HCT116 (cell line): ENCODE measurements around the gene ZC3H13. TPM values are rescaled to one million over a fixed set of nuclear protein-coding genes. Genes with fewer than 3 reads are reported as not detected.

Source experiments
- ATAC-seq: fragments of 200-7000 bp; cut with Tn5 transposase; 2 replicates; pipeline ENCODE4 v1.9.1; 2020; ENCODE audit warnings: mild to moderate bottlenecking, moderate library complexity
- BruUV-seq: library from RNA; stranded (reverse); fragments of 400-500 nt; replicated peaks from 2 replicates; lab custom pipeline; 2021; lab: Mats Ljungman, UMichigan
- CTCF ChIA-PET: fragments of 300-600 bp; sonication (Branson Sonifier 250); formaldehyde crosslinking; loops from one replicate; lab custom pipeline; 2021; ENCODE audit warnings: antibody characterized with exemption; lab: Charles Lee
- POLR2A ChIA-PET: fragments of 300-600, 350-600 bp; sonication (Branson Sonifier 250); formaldehyde crosslinking; loops from one replicate; lab custom pipeline; 2021; ENCODE audit warnings: antibody characterized with exemption; lab: Charles Lee
- RAD21 ChIA-PET, 2 experiments: fragments of 300-600 bp; sonication (Branson Sonifier 250); formaldehyde crosslinking; loops; one replicate each; lab custom pipeline; 2023; ENCODE audit warnings: low total read pairs in 2 of 2; ENCODE audit not compliant: uncharacterized antibody in 2 of 2, unreplicated experiment in 2 of 2, low non-redundant PET in 1 of 2; lab: Charles Lee
- DNase-seq: peaks from one replicate; pipeline ENCODE4 v3.0.0-alpha.2; 2010; ENCODE audit warnings: low read depth, low spot score
- H2AFZ ChIP-seq: fragments of 200-600 bp; shearing (Covaris generic), sonication (generic); 2 replicates; pipeline ENCODE4 v1.6.1; 2017; ENCODE audit warnings: low read depth, mixed run types, mixed read lengths, antibody characterized with exemption, low read length; ENCODE audit not compliant: poor library complexity, severe bottlenecking
- H3K27ac ChIP-seq: 2 replicates; pipeline ENCODE4 v1.5.1; 2012; ENCODE audit warnings: low read depth, low read length
- H3K27me3 ChIP-seq: fragments of 200-600 bp; sonication (generic); 2 replicates; pipeline ENCODE4 v1.6.1; 2016; ENCODE audit warnings: mixed run types, low read length, mixed read lengths; ENCODE audit not compliant: insufficient read depth
- H3K36me3 ChIP-seq, 2 experiments: fragments of 200-500 bp in 1 of 2; fragments of 200-600 bp in 1 of 2; sonication (Bioruptor generic) in 1 of 2; sonication (generic) in 1 of 2; 2 replicates each; pipeline versions ENCODE4 v1.5.1 to v1.6.1; 2014 to 2016; ENCODE audit warnings: low read length in 2 of 2, inconsistent platforms in 1 of 2, mixed read lengths in 1 of 2, mixed run types in 1 of 2; ENCODE audit not compliant: insufficient read depth in 2 of 2, control insufficient read depth in 1 of 2
- H3K4me1 ChIP-seq, 2 experiments: fragments of 200-600 bp in 1 of 2; sonication (generic) in 1 of 2; 2 replicates each; pipeline versions ENCODE4 v1.5.1 to v1.6.1; 2012 to 2017; ENCODE audit warnings: low read length in 2 of 2, inconsistent platforms in 1 of 2, mild to moderate bottlenecking in 1 of 2, mixed read lengths in 1 of 2, mixed run types in 1 of 2, moderate library complexity in 1 of 2; ENCODE audit not compliant: insufficient read depth in 2 of 2, control insufficient read depth in 1 of 2
- H3K4me2 ChIP-seq: fragments of 200-600 bp; sonication (generic); 2 replicates; pipeline ENCODE4 v1.6.1; 2017; ENCODE audit warnings: mixed run types, low read length, mixed read lengths
- H3K4me3 ChIP-seq, 2 experiments: fragments of 200-600 bp in 1 of 2; sonication (generic) in 1 of 2; replicated peaks in 1 of 2; 2 replicates each; pipeline ENCODE4 v1.5.1; 2011 to 2016; ENCODE audit warnings: low read length in 2 of 2, control low read depth in 1 of 2, low read depth in 1 of 2, mild to moderate bottlenecking in 1 of 2, mixed read lengths in 1 of 2, mixed run types in 1 of 2
- H3K79me2 ChIP-seq: fragments of 200-600 bp; sonication (generic); 2 replicates; pipeline ENCODE4 v1.6.1; 2017; ENCODE audit warnings: mild to moderate bottlenecking, mixed run types, low read length, moderate library complexity, mixed read lengths; ENCODE audit not compliant: insufficient read depth
- H3K9ac ChIP-seq: fragments of 200-600 bp; sonication (generic); 2 replicates; pipeline ENCODE4 v1.6.1; 2016; ENCODE audit warnings: low read length, mixed read lengths
- H3K9me2 ChIP-seq: fragments of 200-600 bp; sonication (generic), shearing (Covaris generic); 2 replicates; pipeline ENCODE4 v1.6.1; 2017; ENCODE audit warnings: mixed run types, mild to moderate bottlenecking, moderate library complexity; ENCODE audit not compliant: insufficient read depth
- H3K9me3 ChIP-seq, 2 experiments: fragments of 200-500 bp in 1 of 2; fragments of 200-600 bp in 1 of 2; sonication (Bioruptor generic) in 1 of 2; sonication (generic) in 1 of 2; 2 replicates each; pipeline ENCODE4 v1.6.1; 2014 to 2017; ENCODE audit warnings: low read length in 2 of 2, mixed read lengths in 2 of 2, inconsistent platforms in 1 of 2, low read depth in 1 of 2, mild to moderate bottlenecking in 1 of 2, mixed run types in 1 of 2, moderate library complexity in 1 of 2; ENCODE audit not compliant: control insufficient read depth in 1 of 2, insufficient read depth in 1 of 2
- H4K20me1 ChIP-seq: fragments of 200-600 bp; sonication (generic), shearing (Covaris generic); 2 replicates; pipeline ENCODE4 v1.6.1; 2017; ENCODE audit warnings: mixed run types, mild to moderate bottlenecking, moderate library complexity; ENCODE audit not compliant: insufficient read depth
- CBX3 ChIP-seq: IDR thresholded peaks from 2 replicates; pipeline ENCODE4 v1.6.1; 2012; ENCODE audit warnings: low read depth
- CTCF ChIP-seq, 3 experiments: fragments of 200-600 bp in 1 of 3; sonication (generic) in 1 of 3; IDR thresholded peaks in 2 of 3; conservative IDR thresholded peaks in 1 of 3; 2 replicates each; pipeline ENCODE4 v1.5.1; 2012 to 2017; ENCODE audit warnings: low read depth in 2 of 3, low read length in 2 of 3, antibody characterized with exemption in 1 of 3, borderline replicate concordance in 1 of 3, control low read depth in 1 of 3, mild to moderate bottlenecking in 1 of 3, mixed read lengths in 1 of 3, mixed run types in 1 of 3, moderate library complexity in 1 of 3; ENCODE audit not compliant: insufficient read depth in 1 of 3
- EGR1 ChIP-seq: IDR thresholded peaks from 2 replicates; pipeline ENCODE4 v1.6.1; 2012; ENCODE audit warnings: low read depth
- EZH2 ChIP-seq: fragments of 200-600 bp; sonication (generic); IDR thresholded peaks from 2 replicates; pipeline ENCODE4 v1.6.1; 2017; ENCODE audit warnings: antibody characterized with exemption, mixed run types
- EZH2phosphoT487 ChIP-seq: fragments of 200-600 bp; IDR thresholded peaks from 2 replicates; pipeline ENCODE4 v1.6.1; 2018; ENCODE audit warnings: antibody characterized with exemption, borderline replicate concordance
- FOSL1 ChIP-seq: IDR thresholded peaks from 2 replicates; pipeline ENCODE4 v1.6.1; 2012; ENCODE audit warnings: low read depth
- MAX ChIP-seq: IDR thresholded peaks from 2 replicates; pipeline ENCODE4 v1.6.1; 2012
- POLR2A ChIP-seq: IDR thresholded peaks from 2 replicates; pipeline ENCODE4 v1.7.0; 2011; ENCODE audit warnings: borderline replicate concordance; ENCODE audit not compliant: insufficient read depth, insufficient read length; ENCODE audit errors: extremely low read depth
- RAD21 ChIP-seq: IDR thresholded peaks from 2 replicates; pipeline ENCODE4 v1.6.1; 2012; ENCODE audit warnings: low read depth, mild to moderate bottlenecking
- REST ChIP-seq: IDR thresholded peaks from 2 replicates; pipeline ENCODE4 v1.6.1; 2012; ENCODE audit warnings: low read depth
- SIN3A ChIP-seq: IDR thresholded peaks from 2 replicates; pipeline ENCODE4 v1.6.1; 2012; ENCODE audit warnings: low read depth
- SP1 ChIP-seq: IDR thresholded peaks from 2 replicates; pipeline ENCODE4 v1.6.1; 2012; ENCODE audit warnings: low read depth
- SRF ChIP-seq: IDR thresholded peaks from 2 replicates; pipeline ENCODE4 v1.6.1; 2012; ENCODE audit warnings: low read depth
- TCF7L2 ChIP-seq: IDR thresholded peaks from 2 replicates; pipeline ENCODE4 v1.7.0; 2011; ENCODE audit warnings: borderline replicate concordance, inconsistent platforms; ENCODE audit not compliant: insufficient read depth, insufficient read length; ENCODE audit errors: extremely low read depth
- YY1 ChIP-seq: IDR thresholded peaks from 2 replicates; pipeline ENCODE4 v1.6.1; 2011; ENCODE audit warnings: low read length, low read depth, moderate library complexity, mild to moderate bottlenecking; ENCODE audit not compliant: insufficient replicate concordance; ENCODE audit errors: extremely low read depth
- ZBTB33 ChIP-seq: IDR thresholded peaks from 2 replicates; pipeline ENCODE4 v1.6.1; 2011; ENCODE audit warnings: mild to moderate bottlenecking, low read length, moderate library complexity; ENCODE audit not compliant: insufficient replicate concordance; ENCODE audit errors: extremely low read depth
- ZFX ChIP-seq: fragments of 450-650 bp; IDR thresholded peaks from 2 replicates; pipeline ENCODE4 v1.6.1; 2017
- ZNF274 ChIP-seq: fragments of 200-500 bp; sonication (Bioruptor generic); IDR thresholded peaks from 2 replicates; pipeline ENCODE4 v1.6.1; 2014; ENCODE audit warnings: mild to moderate bottlenecking, low read depth, low read length, inconsistent platforms
- intact Hi-C: fragments of 100-400 bp; cut with micrococcal nuclease; formaldehyde crosslinking; loops from 2 replicates; pipeline ENCODE4 v1.10.0; 2022
- total RNA-seq: library from RNA; stranded (reverse); gene quantifications from one replicate; pipeline ENCODE4 v1.2.1, GENCODE V29; 2021; ENCODE audit not compliant: unreplicated experiment

The ZC3H13 gene
- total RNA-seq, 1 experiment from 2014 or later, result 37.9 TPM

- H3K4me1 ChIP-seq, result no peaks in the 10 kb centered on the region
- no peaks in the 10 kb centered on the region for H3K79me2 ChIP-seq
- no peak overlapping the region for H3K27ac ChIP-seq
- ATAC-seq (no peak), DNase-seq (no peak)
- H3K4me3 ChIP-seq, result no peak overlapping the region
- no peaks in the 10 kb centered on the region for H3K36me3 ChIP-seq
- ChIA-PET RAD21 (no interaction called here), CTCF (no interaction called here), POLR2A (no interaction called here)
- H3K27me3 ChIP-seq, result no peaks in the 10 kb centered on the region
- H2AFZ ChIP-seq, result no peak overlapping the region
- intact Hi-C loops, result loop anchor here (10.0 kb wide), 1 partner anchor 198 kb away; no protein-coding TSS in a partner anchor
- no peaks in the 10 kb centered on the region for H3K9me3 ChIP-seq
- TF ChIP-seq EGR1 (no peak), YY1 (no peak), ZFX (no peak), MAX (no peak), CBX3 (no peak), ZBTB33 (no peak), RAD21 (no peak), POLR2A (no peak), CTCF (IDR thresholded peaks at IDR 0.05 in 2 of 3, conservative IDR thresholded peaks at IDR 0.05 in 1 of 3; ENCODE audit: borderline replicate concordance in 1 of 3, insufficient read depth in 1 of 3, low read depth in 2 of 3, low read length in 2 of 3) (no peak), SP1 (no peak), ZNF274 (no peak), TCF7L2 (no peak), FOSL1 (no peak), REST (no peak), EZH2phosphoT487 (no peak), SIN3A (no peak), SRF (no peak), EZH2 (no peak)
- H3K9ac ChIP-seq, result no peak overlapping the region
- H4K20me1 ChIP-seq, result no peaks in the 10 kb centered on the region
- H3K9me2 ChIP-seq, result no peaks in the 10 kb centered on the region
- BruUV-seq, result no TSS peak
- no peak overlapping the region for H3K4me2 ChIP-seq
Measured at GRCh38 chr13:45926741-45927140, 125.8 kb downstream of the ZC3H13 start.
